Measurements from ENCODE around the gene SEC14L1. TPM values are rescaled to one million over a fixed set of nuclear protein-coding genes. Genes with fewer than 3 reads are reported as not detected.
A peak's percentile ranks its signal among the peaks of the same experiment; 100 is the strongest.

Gene SEC14L1
- total RNA-seq, 1 experiment from 2014 or later: 279 TPM

GRCh38 chr17:77097631-77098180 is 43.1 kb upstream of the SEC14L1 start:
- ATAC-seq (no peak), DNase-seq (ENCODE audit: low read depth, low spot score) (no peak)
- intact Hi-C loops (cut with micrococcal nuclease; ENCODE audit: unreplicated experiment): loop anchor here (5.0 kb wide), 1 partner anchor 35 kb away; no protein-coding TSS in a partner anchor
- H3K36me3 ChIP-seq (ENCODE audit: control insufficient read depth, insufficient read depth, low read length): peaks cover 19% of the 10 kb centered on the region
- no peak for TF ChIP-seq REST (IDR thresholded peaks at IDR 0.05; ENCODE audit: insufficient read depth in 1 of 2, low read depth in 2 of 2, low read length in 1 of 2)
- TF ChIP-seq CTCF (IDR thresholded peaks at IDR 0.05): no peak
- no peak for TF ChIP-seq TCF7L2 (IDR thresholded peaks at IDR 0.05; ENCODE audit: low read depth, low read length)
- no peak for TF ChIP-seq POLR2AphosphoS5 (IDR thresholded peaks at IDR 0.05; ENCODE audit: low read depth, low read length)
- no peak for TF ChIP-seq SIN3A (IDR thresholded peaks at IDR 0.05; ENCODE audit: borderline replicate concordance, insufficient read depth, low read depth, low read length)
- H3K4me1 ChIP-seq (ENCODE audit: control insufficient read depth, insufficient read depth, low read length): peaks cover 18% of the 10 kb centered on the region; the same call in 1 of the 2 replicates
- peak overlapping the region; percentile 60 for H3K27ac ChIP-seq (ENCODE audit: low read length)
- no peaks in the 10 kb centered on the region for H3K9me3 ChIP-seq (ENCODE audit: control insufficient read depth, insufficient read depth, low read depth, low read length)
- in situ Hi-C loops (cut with HindIII; ENCODE audit: low pct_unique_long_range_greater_than_20kb, low sequenced_read_pairs): no loop called here
- CTCF ChIA-PET: interaction anchor here (0.5 kb wide), 1 partner anchor 70 kb away, joined by 11 read pairs; no protein-coding TSS in a partner anchor
- H3K27me3 ChIP-seq (ENCODE audit: control insufficient read depth, insufficient read depth, low read length): no peaks in the 10 kb centered on the region
- no TSS peak for BruUV-seq (replicated peaks)
- POLR2A ChIA-PET: no interaction called here
- no peak overlapping the region for H3K4me3 ChIP-seq (ENCODE audit: low read depth in 2 of 2, low read length in 2 of 2)

DNA sequence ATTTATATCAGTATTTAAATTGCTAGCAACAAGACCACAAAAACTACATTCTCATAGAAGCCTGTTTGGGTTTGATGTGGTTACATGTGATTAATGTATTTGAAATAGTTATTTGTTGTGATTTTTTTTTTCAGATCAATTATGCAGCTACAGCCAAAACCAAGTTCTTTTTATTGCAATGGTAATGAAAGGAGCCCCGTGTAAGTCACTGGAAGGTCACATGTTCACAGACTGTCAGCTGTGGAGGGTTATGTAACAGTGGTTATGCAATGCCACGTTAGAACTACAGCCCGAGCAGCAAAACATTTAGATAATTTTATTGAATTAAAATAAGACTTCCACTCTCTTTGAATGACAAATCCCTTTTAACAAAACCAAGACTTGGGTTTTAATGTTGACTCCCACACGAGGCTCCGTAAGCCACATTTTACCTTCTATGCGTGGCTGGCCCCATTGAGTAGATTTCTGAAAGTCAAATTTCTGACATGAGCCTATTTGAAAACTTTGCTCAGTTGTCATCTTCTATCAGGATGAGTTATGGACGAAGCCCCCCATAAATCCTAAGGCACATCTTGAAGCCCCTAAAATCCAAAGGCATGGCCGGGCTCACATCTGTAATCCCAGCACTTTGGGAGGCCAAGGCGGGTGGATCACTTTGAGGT is 41.8 kb upstream of the SEC14L1 start:
- no peak for ATAC-seq
- POLR2A ChIA-PET: interaction anchor here (0.6 to 0.7 kb wide), 2 partner anchors 65 to 997 kb away, joined by 4 to 7 read pairs; no protein-coding TSS in a partner anchor
- Histone ChIP-seq H3K27ac (ENCODE audit: low read length) (peak overlapping the region; percentile 64), H3K36me3 (ENCODE audit: control insufficient read depth, insufficient read depth, low read length) (peaks cover 9% of the 10 kb centered on the region; the same call in 1 of the 2 replicates), H3K4me1 (ENCODE audit: control insufficient read depth, insufficient read depth, low read length) (peaks cover 10% of the 10 kb centered on the region; the same call in 1 of the 2 replicates), H3K9me3 (ENCODE audit: control insufficient read depth, insufficient read depth, low read depth, low read length) (no peaks in the 10 kb centered on the region), H3K27me3 (ENCODE audit: control insufficient read depth, insufficient read depth, low read length) (no peaks in the 10 kb centered on the region), H3K4me3 (ENCODE audit: low read depth in 2 of 2, low read length in 2 of 2) (no peak overlapping the region)
- in situ Hi-C loops (cut with HindIII; ENCODE audit: low pct_unique_long_range_greater_than_20kb, low sequenced_read_pairs): no loop called here
- intact Hi-C loops (cut with micrococcal nuclease; ENCODE audit: unreplicated experiment): loop anchor here (5.0 kb wide), 1 partner anchor 33 kb away; no protein-coding TSS in a partner anchor
- BruUV-seq (replicated peaks): no TSS peak
- CTCF ChIA-PET: no interaction called here
- no peak for DNase-seq (ENCODE audit: low read depth, low spot score)
- TF ChIP-seq REST (IDR thresholded peaks at IDR 0.05; ENCODE audit: insufficient read depth in 1 of 2, low read depth in 2 of 2, low read length in 1 of 2) (no peak), CTCF (IDR thresholded peaks at IDR 0.05) (no peak), TCF7L2 (IDR thresholded peaks at IDR 0.05; ENCODE audit: low read depth, low read length) (no peak), SIN3A (IDR thresholded peaks at IDR 0.05; ENCODE audit: borderline replicate concordance, insufficient read depth, low read depth, low read length) (no peak), POLR2AphosphoS5 (IDR thresholded peaks at IDR 0.05; ENCODE audit: low read depth, low read length) (no peak)
